AG09309 (cell line): ENCODE data around the gene ADAMTS20.

ENCODE experiments used
- DNase-seq: peaks from one replicate; pipeline ENCODE4 v3.0.0-alpha.2; 2010; ENCODE audit warnings: low read depth
- H3K4me3 ChIP-seq: 2 replicates; pipeline ENCODE4 v1.5.1; 2011; ENCODE audit warnings: mild to moderate bottlenecking, low read depth, low read length, moderate library complexity; ENCODE audit not compliant: control insufficient read depth
- CTCF ChIP-seq: IDR thresholded peaks from 2 replicates; pipeline ENCODE4 v1.5.1; 2011; ENCODE audit warnings: mild to moderate bottlenecking, low read depth, low read length, inconsistent platforms; ENCODE audit not compliant: insufficient read depth, control insufficient read depth; ENCODE audit errors: missing control alignments

Gene ADAMTS20

GRCh38 chr12:43416981-43417380, 135.0 kb downstream of the ADAMTS20 start:
- no peak for DNase-seq
- no peak for TF ChIP-seq CTCF
- H3K4me3 ChIP-seq, result no peak overlapping the region

- peak; percentile 45 for DNase-seq
Observed at GRCh38 chr12:43407816-43408645, 144.0 kb downstream of the ADAMTS20 start.

GRCh38 chr12:43406801-43407200, 145.2 kb downstream of the ADAMTS20 start:
- no peak overlapping the region for H3K4me3 ChIP-seq
- DNase-seq, result no peak
- TF ChIP-seq CTCF, result no peak

More at GRCh38 chr12:43407816-43408645, 144.0 kb downstream of the ADAMTS20 start:
- no peak overlapping the region for H3K4me3 ChIP-seq
- no peak for TF ChIP-seq CTCF

- no peak for DNase-seq
Observed at GRCh38 chr12:43402436-43402835, 149.6 kb downstream of the ADAMTS20 start.

GRCh38 chr12:43401096-43401495, 150.9 kb downstream of the ADAMTS20 start:
- H3K4me3 ChIP-seq, result no peak overlapping the region
- no peak for TF ChIP-seq CTCF
- no peak for DNase-seq

More at GRCh38 chr12:43402436-43402835, 149.6 kb downstream of the ADAMTS20 start:
- no peak for TF ChIP-seq CTCF
- no peak overlapping the region for H3K4me3 ChIP-seq

- TF ChIP-seq CTCF, result no peak
- H3K4me3 ChIP-seq, result no peak overlapping the region
- DNase-seq, result no peak
Observed at GRCh38 chr12:43396671-43397070, 155.3 kb downstream of the ADAMTS20 start.

GRCh38 chr12:43392116-43392515, 159.9 kb downstream of the ADAMTS20 start:
- no peak for TF ChIP-seq CTCF
- no peak overlapping the region for H3K4me3 ChIP-seq
- DNase-seq, result no peak
